A673 (cell line): Measurements from ENCODE around the gene NCOR2.

Source experiments
- EZH2 ChIP-seq: fragments of 200-600 bp; sonication (generic); IDR thresholded peaks from 2 replicates; pipeline ENCODE4 v1.6.1; 2017; ENCODE audit warnings: borderline replicate concordance, low read depth, mild to moderate bottlenecking, mixed read lengths, antibody characterized with exemption, low read length; ENCODE audit not compliant: poor library complexity, severe bottlenecking
- TF ChIP-seq, protein P1 (sequence below): fragments of 300-800, 200-600 bp; sonication (generic); conservative IDR thresholded peaks from 2 replicates; pipeline ENCODE4 v1.5.1; 2017; ENCODE audit warnings: low read depth, mild to moderate bottlenecking, antibody characterized with exemption, low read length, moderate library complexity, mixed read lengths

DNA sequence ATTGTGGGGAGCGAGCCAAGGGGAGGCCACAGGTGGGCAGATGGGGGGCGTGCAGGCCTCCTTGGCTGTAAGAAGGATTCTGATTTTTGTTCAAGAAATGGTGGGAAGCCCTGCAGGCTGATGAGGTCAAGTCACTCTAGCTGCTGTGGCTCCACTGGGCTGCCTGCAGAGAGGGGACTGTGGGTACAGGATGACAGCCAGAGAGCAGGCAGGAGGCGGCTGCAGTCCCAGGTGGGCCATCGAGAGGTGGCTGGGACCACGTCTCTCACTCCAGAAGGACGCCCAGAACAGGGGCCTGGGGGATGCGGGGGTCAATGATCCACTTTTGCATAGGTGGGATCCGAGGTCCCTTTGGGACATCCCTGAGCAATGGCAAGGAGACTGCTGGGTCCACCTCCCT lies 9.1 kb downstream of the NCOR2 start:
- TF ChIP-seq, protein P1, sequence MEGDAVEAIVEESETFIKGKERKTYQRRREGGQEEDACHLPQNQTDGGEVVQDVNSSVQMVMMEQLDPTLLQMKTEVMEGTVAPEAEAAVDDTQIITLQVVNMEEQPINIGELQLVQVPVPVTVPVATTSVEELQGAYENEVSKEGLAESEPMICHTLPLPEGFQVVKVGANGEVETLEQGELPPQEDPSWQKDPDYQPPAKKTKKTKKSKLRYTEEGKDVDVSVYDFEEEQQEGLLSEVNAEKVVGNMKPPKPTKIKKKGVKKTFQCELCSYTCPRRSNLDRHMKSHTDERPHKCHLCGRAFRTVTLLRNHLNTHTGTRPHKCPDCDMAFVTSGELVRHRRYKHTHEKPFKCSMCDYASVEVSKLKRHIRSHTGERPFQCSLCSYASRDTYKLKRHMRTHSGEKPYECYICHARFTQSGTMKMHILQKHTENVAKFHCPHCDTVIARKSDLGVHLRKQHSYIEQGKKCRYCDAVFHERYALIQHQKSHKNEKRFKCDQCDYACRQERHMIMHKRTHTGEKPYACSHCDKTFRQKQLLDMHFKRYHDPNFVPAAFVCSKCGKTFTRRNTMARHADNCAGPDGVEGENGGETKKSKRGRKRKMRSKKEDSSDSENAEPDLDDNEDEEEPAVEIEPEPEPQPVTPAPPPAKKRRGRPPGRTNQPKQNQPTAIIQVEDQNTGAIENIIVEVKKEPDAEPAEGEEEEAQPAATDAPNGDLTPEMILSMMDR: no peak
- no peak for TF ChIP-seq EZH2
